Muscle layer of duodenum (tissue), 2 donors: Measurements from ENCODE around the gene IFNE.

Experiments
- H3K27ac ChIP-seq: one replicate; pipeline ENCODE4 v1.7.0; 2013; ENCODE audit warnings: mild to moderate bottlenecking, low read length
- H3K27me3 ChIP-seq: one replicate; pipeline ENCODE4 v1.7.0; 2013; ENCODE audit warnings: low read depth, mild to moderate bottlenecking, control low read depth, low read length
- H3K36me3 ChIP-seq, 2 donors: one replicate each; pipeline ENCODE4 v1.7.0; 2013; ENCODE audit warnings: low read length in 2 of 2, control low read depth in 1 of 2, mild to moderate bottlenecking in 1 of 2; ENCODE audit not compliant: insufficient read depth in 2 of 2, control insufficient read depth in 1 of 2
- H3K4me1 ChIP-seq, 2 donors: one replicate each; pipeline ENCODE4 v1.7.0; 2013; ENCODE audit warnings: low read length in 2 of 2, mild to moderate bottlenecking in 2 of 2, control low read depth in 1 of 2, moderate library complexity in 1 of 2; ENCODE audit not compliant: insufficient read depth in 2 of 2, control insufficient read depth in 1 of 2
- H3K4me3 ChIP-seq, 2 donors: one replicate each; pipeline ENCODE4 v1.7.0; 2013; ENCODE audit warnings: low read length in 2 of 2, low read depth in 1 of 2, mild to moderate bottlenecking in 1 of 2
- H3K9me3 ChIP-seq, 2 donors: one replicate each; pipeline ENCODE4 v1.7.0; 2013; ENCODE audit warnings: low read length in 2 of 2, control low read depth in 1 of 2, mild to moderate bottlenecking in 1 of 2; ENCODE audit not compliant: control insufficient read depth in 1 of 2
- donor health status: healthy.

Gene IFNE

DNA sequence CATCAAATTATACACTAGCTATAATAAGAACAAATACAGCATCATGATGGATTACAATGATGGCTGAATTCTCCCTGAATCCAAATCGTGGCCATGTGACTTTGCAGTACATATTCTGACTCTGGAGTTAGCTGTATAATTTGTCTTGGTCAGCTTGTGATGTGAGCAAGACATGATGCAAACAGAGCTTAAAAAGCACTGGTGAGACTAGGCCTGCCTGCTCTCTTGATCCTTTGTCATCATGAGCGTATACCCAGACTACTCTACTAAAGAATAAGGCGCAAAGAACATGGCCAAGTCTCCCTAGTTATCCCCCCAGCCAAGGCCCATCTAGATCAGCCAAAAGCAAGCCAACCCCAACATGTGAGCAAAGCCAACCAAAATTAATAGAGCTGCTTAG, 34.7 kb upstream of the IFNE start:
- no peaks in the 10 kb centered on the region for H3K27me3 ChIP-seq
- H3K4me1 ChIP-seq: no peaks in the 10 kb centered on the region
- no peak overlapping the region for H3K4me3 ChIP-seq
- H3K27ac ChIP-seq: no peak overlapping the region
- no peaks in the 10 kb centered on the region for H3K36me3 ChIP-seq
- no peaks in the 10 kb centered on the region for H3K9me3 ChIP-seq

DNA sequence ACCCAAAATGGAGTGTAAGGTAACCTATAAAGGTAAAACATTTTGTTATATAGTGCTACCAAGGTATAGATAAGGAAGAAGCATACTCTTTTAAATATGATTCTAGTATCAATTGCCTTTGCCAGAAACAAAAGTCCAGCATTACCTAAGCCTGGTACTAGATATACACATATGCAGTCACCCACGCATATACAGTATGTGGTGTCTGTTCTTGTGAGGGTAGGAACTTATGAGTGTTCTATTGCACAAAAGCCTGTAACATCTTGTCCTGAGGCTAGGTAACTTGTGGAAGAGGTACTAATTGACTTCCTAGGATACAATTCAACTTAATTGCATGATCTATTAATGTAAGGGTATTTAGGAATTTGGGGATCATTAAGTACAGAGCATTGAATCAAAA, 31.3 kb upstream of the IFNE start:
- Histone ChIP-seq H3K4me3 (no peak overlapping the region), H3K27ac (no peak overlapping the region), H3K4me1 (no peaks in the 10 kb centered on the region), H3K27me3 (no peaks in the 10 kb centered on the region), H3K36me3 (no peaks in the 10 kb centered on the region), H3K9me3 (no peaks in the 10 kb centered on the region)

DNA sequence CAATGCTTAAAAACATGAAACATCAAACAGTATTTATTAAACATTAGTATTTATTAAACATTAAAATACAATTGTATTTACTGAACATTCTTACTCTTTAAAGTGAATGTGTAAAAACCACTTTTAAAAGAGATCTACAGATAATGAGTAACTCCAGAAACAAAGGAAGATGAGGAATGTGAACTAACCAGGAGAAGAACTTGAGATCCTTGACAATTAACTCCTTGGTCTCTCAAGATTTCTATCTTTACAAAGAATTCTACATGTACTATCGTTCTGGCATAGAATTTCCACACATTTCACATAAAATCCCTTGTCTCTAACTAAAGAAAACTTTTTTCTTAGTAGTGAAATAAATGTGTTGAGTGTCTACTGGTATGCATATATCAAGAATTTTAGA, 28.7 kb upstream of the IFNE start:
- H3K4me3 ChIP-seq: no peak overlapping the region
- H3K27me3 ChIP-seq: no peaks in the 10 kb centered on the region
- H3K9me3 ChIP-seq: no peaks in the 10 kb centered on the region
- peaks cover 0 to 4% of the 10 kb centered on the region in 2 donors for H3K4me1 ChIP-seq
- H3K27ac ChIP-seq: no peak overlapping the region
- H3K36me3 ChIP-seq: no peaks in the 10 kb centered on the region

- Histone ChIP-seq H3K9me3 (no peaks in the 10 kb centered on the region), H3K27ac (no peak overlapping the region), H3K4me3 (no peak overlapping the region), H3K4me1 (peaks cover 0 to 4% of the 10 kb centered on the region in 2 donors), H3K27me3 (no peaks in the 10 kb centered on the region), H3K36me3 (no peaks in the 10 kb centered on the region)
Observed at GRCh38 chr9:21507483-21507790, 25.3 kb upstream of the IFNE start.

- Histone ChIP-seq H3K27me3 (no peaks in the 10 kb centered on the region), H3K36me3 (no peaks in the 10 kb centered on the region), H3K27ac (no peak overlapping the region), H3K4me1 (peaks cover 0 to 4% of the 10 kb centered on the region in 2 donors), H3K9me3 (no peaks in the 10 kb centered on the region), H3K4me3 (no peak overlapping the region)
Observed at GRCh38 chr9:21506626-21507482, 24.7 kb upstream of the IFNE start.

GRCh38 chr9:21505425-21506179, 23.5 kb upstream of the IFNE start:
- Histone ChIP-seq H3K4me1 (peaks cover 0 to 4% of the 10 kb centered on the region in 2 donors), H3K4me3 (no peak overlapping the region), H3K27ac (no peak overlapping the region), H3K36me3 (no peaks in the 10 kb centered on the region), H3K27me3 (no peaks in the 10 kb centered on the region), H3K9me3 (no peaks in the 10 kb centered on the region)

DNA sequence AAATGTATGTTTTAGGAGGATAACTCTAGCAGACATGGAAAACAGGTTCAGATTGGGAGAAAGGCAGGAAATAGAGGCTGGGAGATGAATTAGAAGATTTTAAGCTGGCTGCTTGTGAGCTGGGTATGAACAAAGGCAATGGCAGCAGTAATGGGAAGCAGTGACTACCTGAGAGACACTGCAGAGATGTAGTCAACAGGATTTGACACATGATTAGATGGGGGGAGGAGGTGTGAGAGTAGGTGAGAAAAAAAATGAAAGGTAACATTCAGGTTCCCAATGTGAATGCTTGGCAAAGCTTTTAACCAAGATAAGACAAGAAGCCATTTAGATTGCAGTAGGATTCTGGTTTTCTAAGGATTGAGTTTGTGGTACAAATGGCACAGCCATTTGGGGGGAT, 22.8 kb upstream of the IFNE start:
- no peaks in the 10 kb centered on the region for H3K9me3 ChIP-seq
- H3K27me3 ChIP-seq: no peaks in the 10 kb centered on the region
- no peak overlapping the region for H3K27ac ChIP-seq
- no peak overlapping the region for H3K4me3 ChIP-seq
- H3K36me3 ChIP-seq: no peaks in the 10 kb centered on the region
- peaks cover 0 to 4% of the 10 kb centered on the region in 2 donors for H3K4me1 ChIP-seq

DNA sequence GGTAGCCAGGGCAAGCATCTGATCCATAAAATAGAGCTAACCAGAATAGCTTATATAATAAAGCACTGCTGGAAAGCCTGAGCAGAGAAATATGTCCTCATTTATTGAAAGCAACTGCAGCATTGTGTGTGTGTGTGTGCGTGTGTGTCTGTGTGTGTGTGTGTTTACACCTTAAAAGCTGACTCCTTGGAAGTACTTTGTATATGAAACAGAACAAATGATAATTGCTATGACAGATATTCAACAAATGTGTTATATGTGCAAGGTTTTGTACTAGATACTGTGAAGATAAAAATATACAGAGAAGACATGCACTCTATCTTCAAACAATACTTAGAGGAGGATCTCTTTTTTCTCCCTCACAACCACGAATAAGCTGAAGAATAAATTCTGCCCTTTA, 22.0 kb upstream of the IFNE start:
- Histone ChIP-seq H3K4me1 (peaks cover 0 to 4% of the 10 kb centered on the region in 2 donors), H3K27ac (no peak overlapping the region), H3K4me3 (no peak overlapping the region), H3K27me3 (no peaks in the 10 kb centered on the region), H3K9me3 (no peaks in the 10 kb centered on the region), H3K36me3 (no peaks in the 10 kb centered on the region)

- Histone ChIP-seq H3K9me3 (no peaks in the 10 kb centered on the region), H3K27ac (no peak overlapping the region), H3K36me3 (no peaks in the 10 kb centered on the region), H3K4me1 (peaks cover 0 to 4% of the 10 kb centered on the region in 2 donors), H3K27me3 (no peaks in the 10 kb centered on the region), H3K4me3 (no peak overlapping the region)
Observed at GRCh38 chr9:21502586-21502985, 20.5 kb upstream of the IFNE start.

GRCh38 chr9:21499912-21500311, 17.8 kb upstream of the IFNE start:
- Histone ChIP-seq H3K36me3 (no peaks in the 10 kb centered on the region), H3K9me3 (no peaks in the 10 kb centered on the region), H3K4me3 (no peak overlapping the region), H3K27me3 (no peaks in the 10 kb centered on the region), H3K4me1 (no peaks in the 10 kb centered on the region), H3K27ac (no peak overlapping the region)

DNA sequence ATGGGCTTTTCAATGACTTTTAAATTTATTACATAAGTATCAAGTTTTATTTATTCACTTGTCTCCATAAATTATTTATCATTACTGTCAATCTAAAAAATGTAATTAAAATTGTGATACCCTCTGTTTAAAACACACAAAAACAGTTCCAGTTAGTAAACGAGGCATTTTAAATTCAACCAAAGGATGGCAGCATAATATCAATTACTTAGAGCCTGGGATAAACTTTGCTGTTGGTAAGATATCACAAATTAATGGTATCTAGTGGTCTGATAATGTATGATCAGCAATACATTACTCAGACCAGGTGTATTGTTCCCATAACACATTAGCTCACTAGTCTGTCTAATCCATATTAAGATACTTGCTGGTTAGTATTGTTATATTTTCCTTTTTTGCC, 9.6 kb upstream of the IFNE start:
- Histone ChIP-seq H3K4me1 (no peaks in the 10 kb centered on the region), H3K27me3 (no peaks in the 10 kb centered on the region), H3K9me3 (no peaks in the 10 kb centered on the region), H3K27ac (no peak overlapping the region), H3K36me3 (no peaks in the 10 kb centered on the region), H3K4me3 (no peak overlapping the region)
